Ovary (tissue), 9 donors: ENCODE measurements around the gene DLX3. TPM values are rescaled to one million over a fixed set of nuclear protein-coding genes. Genes with fewer than 3 reads are reported as not detected.

Experiments used
- DNase-seq, 5 donors: peaks; one replicate each; pipeline ENCODE4 v3.0.0-alpha.2; 2019 to 2020
- H3K27ac ChIP-seq, 2 donors: fragments of 200-600 bp; one replicate each; pipeline versions ENCODE4 v1.5.1 to v1.8.0; 2019 to 2022
- H3K27me3 ChIP-seq: fragments of 200-600 bp; one replicate; pipeline ENCODE4 v1.8.0; 2022
- H3K36me3 ChIP-seq: fragments of 200-600 bp; sonication (generic); one replicate; pipeline ENCODE4 v1.5.1; 2019
- H3K4me1 ChIP-seq: one replicate; pipeline ENCODE4 v1.8.1; 2013; ENCODE audit warnings: mild to moderate bottlenecking, moderate library complexity; ENCODE audit not compliant: insufficient read depth
- H3K4me3 ChIP-seq: fragments of 200-600 bp; sonication (generic); one replicate; pipeline ENCODE4 v1.5.1; 2017
- H3K9me3 ChIP-seq, 2 donors: fragments of 200-600 bp in 1 of 2; sonication (generic) in 1 of 2; one replicate each; pipeline versions ENCODE4 v1.5.1 to v1.8.1; 2013 to 2019; ENCODE audit warnings: mild to moderate bottlenecking in 1 of 2, moderate library complexity in 1 of 2
- CTCF ChIP-seq, 3 donors: fragments of 450-650 bp in 2 of 3; fragments of 200-600 bp in 1 of 3; IDR thresholded peaks; one replicate each; pipeline versions ENCODE4 v1.5.1 to v1.8.0; 2016 to 2022; ENCODE audit warnings: antibody characterized with exemption in 3 of 3, mild to moderate bottlenecking in 1 of 3
- EP300 ChIP-seq: sonication (generic); formaldehyde crosslinking; IDR thresholded peaks from one replicate; pipeline ENCODE4 v1.6.1; 2017; ENCODE audit warnings: antibody characterized with exemption
- POLR2A ChIP-seq: fragments of 450-650 bp; IDR thresholded peaks from one replicate; pipeline ENCODE4 v1.6.1; 2017; ENCODE audit warnings: antibody characterized with exemption, mild to moderate bottlenecking, moderate library complexity
- WGBS, 3 donors: extraction: QIAGEN DNeasy Blood & Tissue Kit in 1 of 3; methylation state at CpG; one replicate each; pipeline versions ENCODE4 v1.1.5 to v1.1.7; 2013 to 2017; 5-methylcytosine and 5-hydroxymethylcytosine counted together
- intact Hi-C, 4 donors: fragments of 100-400 bp; cut with DNase I; formaldehyde crosslinking; loops; one replicate each; pipeline versions ENCODE4 v1.11.0 to v1.15.1; 2022 to 2023
- polyA plus RNA-seq, 2 donors: library from polyadenylated mRNA; stranded (reverse); fragments of 200-250 nt in 1 of 2; fragments of 350-450 nt in 1 of 2; fragmentation: Illumina TruSeq in 1 of 2; extraction: RNeasy Lipid Tissue Mini Kit (QIAGEN cat#74804) in 1 of 2; gene quantifications; one replicate each; pipeline ENCODE4 v1.2.3, GENCODE V29; 2013 to 2014
- total RNA-seq, 7 donors: library from RNA; depleted of rRNA in 2 of 7; stranded (reverse); fragments of >200 nt in 2 of 7; fragmentation: NEBNext Ultra II Directional in 3 of 7; extraction: Animal tissue kit (Norgen Biotek cat#: 25700) in 3 of 7; gene quantifications; one replicate each; pipeline versions ENCODE4 v1.1.0 to v1.2.4, GENCODE V29; 2016 to 2023
- donor health status: DM: no; HTN: no; CAD: no; lungs with moderate emphysema.
- donor health status: DM: no; HTN: no; CAD: no.
- donor health status: Bipolar disorder and iron deficiency.
- donor health status: DM: yes; HTN: yes; CAD: no.
- donor health status: DM: no; HTN: no; CAD: no.
- donor health status: DM: yes; HTN: yes; CAD: no.

The DLX3 gene
- total and polyA plus RNA-seq, 9 donors, result 0.10 to 1.3 (median 0.28) TPM; not detected in 1

DNA sequence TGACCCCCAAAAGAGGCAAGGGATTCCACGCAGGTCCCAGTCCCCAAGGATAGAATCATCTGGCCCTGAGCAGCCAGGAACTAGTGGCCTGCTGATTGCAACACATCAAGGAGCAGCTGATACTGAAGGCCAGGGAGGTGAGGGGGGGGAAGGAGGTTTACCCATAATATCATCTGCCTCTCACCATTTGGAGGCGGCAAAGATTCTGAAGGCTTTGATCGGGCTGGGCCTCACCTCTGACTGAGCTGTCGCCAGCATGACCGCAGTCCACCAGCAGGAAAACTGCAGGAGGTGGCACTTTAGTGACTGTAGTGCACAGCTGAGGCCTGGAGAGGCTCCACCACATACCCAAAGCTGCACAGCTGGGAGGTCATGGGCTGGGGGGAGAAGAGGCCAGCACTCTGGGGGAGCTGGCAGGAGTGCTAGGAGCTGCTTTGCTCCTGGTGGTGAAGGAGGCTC is 40.4 kb upstream of the DLX3 start:
- H3K36me3 ChIP-seq, result no peaks in the 10 kb centered on the region
- WGBS, 3 donors, result 66 to 96% (median 80%) methylated on average over 5 of the region's 5 CpGs
- no peaks in the 10 kb centered on the region for H3K9me3 ChIP-seq
- peak in 1 of 5 donors; percentile 14 for DNase-seq
- peaks cover 24% of the 10 kb centered on the region for H3K4me1 ChIP-seq
- H3K27me3 ChIP-seq, result no peaks in the 10 kb centered on the region
- H3K27ac ChIP-seq, result no peak overlapping the region
- intact Hi-C loops, result no loop called here
- TF ChIP-seq CTCF (IDR thresholded peaks at IDR 0.05), result no peak
- H3K4me3 ChIP-seq, result no peak overlapping the region

GRCh38 chr17:50034498-50035364 is 39.7 kb upstream of the DLX3 start:
- WGBS, 3 donors, result 81 to 86% (median 85%) methylated on average over 16 of the region's 16 CpGs
- no peak overlapping the region for H3K27ac ChIP-seq
- H3K27me3 ChIP-seq, result no peaks in the 10 kb centered on the region
- no peaks in the 10 kb centered on the region for H3K9me3 ChIP-seq
- peaks cover 24% of the 10 kb centered on the region for H3K4me1 ChIP-seq
- intact Hi-C loops, result no loop called here
- no peak overlapping the region for H3K4me3 ChIP-seq
- no peak for DNase-seq
- TF ChIP-seq POLR2A (no peak), CTCF (IDR thresholded peaks at IDR 0.05) (no peak), EP300 (no peak)
- no peaks in the 10 kb centered on the region for H3K36me3 ChIP-seq

DNA sequence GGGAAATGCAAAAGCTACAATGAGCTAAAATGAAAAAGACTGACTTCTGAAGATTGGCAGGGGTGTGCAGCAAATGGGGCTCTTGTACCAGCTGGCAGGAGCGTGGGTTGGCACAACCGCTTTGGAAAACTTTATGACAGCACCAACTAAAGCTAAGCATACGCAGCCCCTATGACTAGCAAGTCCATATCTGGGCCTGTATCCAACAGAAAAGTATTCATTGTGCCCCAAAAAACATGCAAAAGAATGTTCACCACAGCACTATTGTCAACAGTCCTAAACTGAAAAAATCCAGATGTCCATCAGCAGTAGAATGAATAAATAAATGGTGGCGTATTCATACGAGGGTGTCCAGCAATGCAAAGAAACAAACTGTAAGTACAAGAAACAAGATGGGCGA is 38.3 kb upstream of the DLX3 start:
- TF ChIP-seq EP300, result no peak
- TF ChIP-seq POLR2A, result no peak
- TF ChIP-seq CTCF (IDR thresholded peaks at IDR 0.05), result no peak
- Histone ChIP-seq H3K36me3 (no peaks in the 10 kb centered on the region), H3K27me3 (no peaks in the 10 kb centered on the region), H3K27ac (no peak overlapping the region), H3K4me3 (no peak overlapping the region), H3K9me3 (no peaks in the 10 kb centered on the region), H3K4me1 (peaks cover 24% of the 10 kb centered on the region)
- WGBS, 3 donors, result 56 to 61% (median 56%) methylated on average over 6 of the region's 6 CpGs
- intact Hi-C loops, result no loop called here
- no peak for DNase-seq

GRCh38 chr17:50029185-50029584 is 34.2 kb upstream of the DLX3 start:
- 90 to 91% (median 91%) methylated on average over 7 of the region's 7 CpGs for WGBS, 3 donors
- TF ChIP-seq EP300, result no peak
- no peak for TF ChIP-seq POLR2A
- no peak for TF ChIP-seq CTCF (IDR thresholded peaks at IDR 0.05)
- no peak for DNase-seq
- Histone ChIP-seq H3K4me1 (peaks cover 8% of the 10 kb centered on the region), H3K36me3 (no peaks in the 10 kb centered on the region), H3K9me3 (no peaks in the 10 kb centered on the region), H3K27me3 (no peaks in the 10 kb centered on the region), H3K4me3 (no peak overlapping the region), H3K27ac (no peak overlapping the region)
- intact Hi-C loops, result loop anchor here in 3 of 4 donors (5.0 to 10.0 kb wide), 3 partner anchors 58 to 276 kb away; no protein-coding TSS in a partner anchor
